ENCODE results near the gene RNU5B-1. TPM values are rescaled to one million over a fixed set of nuclear protein-coding genes. Genes with fewer than 3 reads are reported as not detected.

The RNU5B-1 gene
- total RNA-seq, 1 experiment from 2014 or later = not detected

GRCh38 chr15:65312400-65312916, 8.0 kb downstream of the RNU5B-1 start:
- in situ Hi-C loops (cut with HindIII; ENCODE audit: low pct_unique_long_range_greater_than_20kb, low sequenced_read_pairs) = no loop called here
- DNase-seq (ENCODE audit: low read depth, low spot score) = peak; percentile 29

GRCh38 chr15:65318870-65319356, 14.4 kb downstream of the RNU5B-1 start:
- DNase-seq (ENCODE audit: low read depth, low spot score) = peak; percentile 86
- in situ Hi-C loops (cut with HindIII; ENCODE audit: low pct_unique_long_range_greater_than_20kb, low sequenced_read_pairs) = no loop called here

GRCh38 chr15:65323071-65323511, 18.6 kb downstream of the RNU5B-1 start:
- no peak for DNase-seq (ENCODE audit: low read depth, low spot score)
- in situ Hi-C loops (cut with HindIII; ENCODE audit: low pct_unique_long_range_greater_than_20kb, low sequenced_read_pairs) = no loop called here

GRCh38 chr15:65326117-65326526, 21.6 kb downstream of the RNU5B-1 start:
- in situ Hi-C loops (cut with HindIII; ENCODE audit: low pct_unique_long_range_greater_than_20kb, low sequenced_read_pairs) = no loop called here
- no peak for DNase-seq (ENCODE audit: low read depth, low spot score)

GRCh38 chr15:65326818-65327217, 22.3 kb downstream of the RNU5B-1 start:
- in situ Hi-C loops (cut with HindIII; ENCODE audit: low pct_unique_long_range_greater_than_20kb, low sequenced_read_pairs) = no loop called here
- DNase-seq (ENCODE audit: low read depth, low spot score) = no peak

GRCh38 chr15:65327651-65328393, 23.3 kb downstream of the RNU5B-1 start:
- DNase-seq (ENCODE audit: low read depth, low spot score) = no peak
- in situ Hi-C loops (cut with HindIII; ENCODE audit: low pct_unique_long_range_greater_than_20kb, low sequenced_read_pairs) = no loop called here

GRCh38 chr15:65328506-65329287, 24.2 kb downstream of the RNU5B-1 start:
- no peak for DNase-seq (ENCODE audit: low read depth, low spot score)
- in situ Hi-C loops (cut with HindIII; ENCODE audit: low pct_unique_long_range_greater_than_20kb, low sequenced_read_pairs) = no loop called here

GRCh38 chr15:65329288-65329983, 25.0 kb downstream of the RNU5B-1 start:
- DNase-seq (ENCODE audit: low read depth, low spot score) = no peak
- in situ Hi-C loops (cut with HindIII; ENCODE audit: low pct_unique_long_range_greater_than_20kb, low sequenced_read_pairs) = no loop called here

- DNase-seq (ENCODE audit: low read depth, low spot score) = no peak
- in situ Hi-C loops (cut with HindIII; ENCODE audit: low pct_unique_long_range_greater_than_20kb, low sequenced_read_pairs) = no loop called here
These were observed 25.7 kb downstream of the RNU5B-1 start for GRCh38 chr15:65329984-65330735.

- in situ Hi-C loops (cut with HindIII; ENCODE audit: low pct_unique_long_range_greater_than_20kb, low sequenced_read_pairs) = no loop called here
- DNase-seq (ENCODE audit: low read depth, low spot score) = no peak
These were observed 26.6 kb downstream of the RNU5B-1 start for GRCh38 chr15:65330934-65331645.

GRCh38 chr15:65331811-65332210, 27.3 kb downstream of the RNU5B-1 start:
- no peak for DNase-seq (ENCODE audit: low read depth, low spot score)
- in situ Hi-C loops (cut with HindIII; ENCODE audit: low pct_unique_long_range_greater_than_20kb, low sequenced_read_pairs) = no loop called here

GRCh38 chr15:65332391-65333147, 28.1 kb downstream of the RNU5B-1 start:
- in situ Hi-C loops (cut with HindIII; ENCODE audit: low pct_unique_long_range_greater_than_20kb, low sequenced_read_pairs) = no loop called here
- no peak for DNase-seq (ENCODE audit: low read depth, low spot score)

- DNase-seq (ENCODE audit: low read depth, low spot score) = no peak
- in situ Hi-C loops (cut with HindIII; ENCODE audit: low pct_unique_long_range_greater_than_20kb, low sequenced_read_pairs) = no loop called here
These were observed 28.8 kb downstream of the RNU5B-1 start for GRCh38 chr15:65333148-65333820.

GRCh38 chr15:65333856-65334255, 29.4 kb downstream of the RNU5B-1 start:
- in situ Hi-C loops (cut with HindIII; ENCODE audit: low pct_unique_long_range_greater_than_20kb, low sequenced_read_pairs) = no loop called here
- no peak for DNase-seq (ENCODE audit: low read depth, low spot score)

- no peak for DNase-seq (ENCODE audit: low read depth, low spot score)
- in situ Hi-C loops (cut with HindIII; ENCODE audit: low pct_unique_long_range_greater_than_20kb, low sequenced_read_pairs) = no loop called here
These were observed 30.2 kb downstream of the RNU5B-1 start for GRCh38 chr15:65334586-65335231.

Measured in SK-MEL-5 (cell line).